CD4-positive, alpha-beta T cell (primary cell): ENCODE measurements around the gene PODN. TPM values are rescaled to one million over a fixed set of nuclear protein-coding genes. Genes with fewer than 3 reads are reported as not detected.

Experiments
- ATAC-seq: fragments of 200-7000 bp; cut with Tn5 transposase; one replicate; pipeline ENCODE4 v1.10.0; 2022; ENCODE audit warnings: mild to moderate bottlenecking; ENCODE audit not compliant: poor library complexity
- CTCF ChIA-PET: fragments of 350-600 bp; sonication (Branson Sonifier 250); formaldehyde crosslinking; loops from one replicate; lab custom pipeline; 2021; ENCODE audit warnings: antibody characterized with exemption, inconsistent platforms; lab: Charles Lee
- POLR2A ChIA-PET: fragments of 350-600 bp; sonication (Branson Sonifier 250); formaldehyde crosslinking; loops from one replicate; lab custom pipeline; 2021; ENCODE audit warnings: antibody characterized with exemption, inconsistent platforms; lab: Charles Lee
- DNase-seq, 14 experiments: peaks; one replicate each; pipeline ENCODE4 v3.0.0-alpha.2; 2013 to 2020; ENCODE audit warnings: mixed read lengths in 2 of 14
- H3K27ac ChIP-seq, 2 donors: one replicate each; pipeline versions ENCODE4 v1.5.1 to v1.7.0; 2013; ENCODE audit warnings: low read length in 2 of 2, low read depth in 1 of 2, mild to moderate bottlenecking in 1 of 2
- H3K27me3 ChIP-seq, 2 experiments: 1 replicate in 1 of 2; 2 replicates in 1 of 2; pipeline versions ENCODE4 v1.6.1 to v1.7.0; 2013; ENCODE audit warnings: low read length in 2 of 2, control low read depth in 1 of 2, mild to moderate bottlenecking in 1 of 2, moderate library complexity in 1 of 2; ENCODE audit not compliant: insufficient read depth in 2 of 2, control insufficient read depth in 1 of 2
- H3K36me3 ChIP-seq: one replicate; pipeline ENCODE4 v1.6.1; 2013; ENCODE audit warnings: low read length, control low read depth; ENCODE audit not compliant: insufficient read depth
- H3K4me1 ChIP-seq: one replicate; pipeline ENCODE4 v1.6.1; 2013; ENCODE audit warnings: low read length, control low read depth; ENCODE audit not compliant: insufficient read depth
- H3K4me3 ChIP-seq: one replicate; pipeline ENCODE4 v1.5.1; 2013; ENCODE audit warnings: mild to moderate bottlenecking, low read length, moderate library complexity
- H3K9me3 ChIP-seq, 2 experiments: 1 replicate in 1 of 2; 2 replicates in 1 of 2; pipeline versions ENCODE4 v1.6.1 to v1.7.0; 2013; ENCODE audit warnings: low read length in 2 of 2, mild to moderate bottlenecking in 2 of 2, control low read depth in 1 of 2, moderate library complexity in 1 of 2; ENCODE audit not compliant: control insufficient read depth in 1 of 2, insufficient read depth in 1 of 2
- H3K27ac Mint-ChIP-seq: one replicate; pipeline ENCODE4 v1.8.0; 2020; ENCODE audit warnings: mixed read lengths
- H3K27me3 Mint-ChIP-seq: one replicate; pipeline ENCODE4 v1.8.0; 2021; ENCODE audit warnings: mixed read lengths
- H3K36me3 Mint-ChIP-seq: one replicate; pipeline ENCODE4 v1.8.0; 2021; ENCODE audit warnings: low read depth, mixed read lengths
- H3K4me1 Mint-ChIP-seq: one replicate; pipeline ENCODE4 v1.8.0; 2021; ENCODE audit warnings: low read depth, mixed read lengths
- H3K4me3 Mint-ChIP-seq: one replicate; pipeline ENCODE4 v1.8.0; 2020; ENCODE audit warnings: mild to moderate bottlenecking, mixed read lengths
- H3K9me3 Mint-ChIP-seq: one replicate; pipeline ENCODE4 v1.8.0; 2020; ENCODE audit warnings: mixed read lengths
- intact Hi-C, 2 experiments: fragments of 100-400 bp; cut with DNase I in 1 of 2; cut with micrococcal nuclease in 1 of 2; formaldehyde crosslinking; loops; one replicate each; pipeline versions ENCODE4 v1.15.1 to v1.9.0; 2023 to 2025; cut with DNase I, micrococcal nuclease
- total RNA-seq, 174 experiments: library from RNA in 2 of 174; stranded (reverse) in 2 of 174; gene quantifications; one replicate each; pipeline ENCODE4 v1.2.3 and lab custom pipeline; 2021 to 2026
- TF ChIP-seq, protein P1 (sequence below): fragments of 200-600 bp; IDR thresholded peaks from one replicate; pipeline ENCODE4 v1.8.0; 2022; ENCODE audit warnings: antibody characterized with exemption, mild to moderate bottlenecking

PODN gene
- total RNA-seq, 2 experiments from 2014 or later, result not detected

GRCh38 chr1:53111073-53111556, 49.1 kb downstream of the PODN start:
- peaks cover 16% of the 10 kb centered on the region for H3K4me1 Mint-ChIP-seq
- no peak for ATAC-seq
- H3K36me3 Mint-ChIP-seq, result no peaks in the 10 kb centered on the region
- no peaks in the 10 kb centered on the region for H3K27me3 ChIP-seq
- intact Hi-C loops, result no loop called here
- peaks cover 9% of the 10 kb centered on the region for H3K4me1 ChIP-seq
- no peak for DNase-seq
- no peaks in the 10 kb centered on the region for H3K36me3 ChIP-seq
- H3K4me3 Mint-ChIP-seq, result no peak overlapping the region
- ChIA-PET POLR2A (no interaction called here), CTCF (no interaction called here)
- TF ChIP-seq, protein P1, sequence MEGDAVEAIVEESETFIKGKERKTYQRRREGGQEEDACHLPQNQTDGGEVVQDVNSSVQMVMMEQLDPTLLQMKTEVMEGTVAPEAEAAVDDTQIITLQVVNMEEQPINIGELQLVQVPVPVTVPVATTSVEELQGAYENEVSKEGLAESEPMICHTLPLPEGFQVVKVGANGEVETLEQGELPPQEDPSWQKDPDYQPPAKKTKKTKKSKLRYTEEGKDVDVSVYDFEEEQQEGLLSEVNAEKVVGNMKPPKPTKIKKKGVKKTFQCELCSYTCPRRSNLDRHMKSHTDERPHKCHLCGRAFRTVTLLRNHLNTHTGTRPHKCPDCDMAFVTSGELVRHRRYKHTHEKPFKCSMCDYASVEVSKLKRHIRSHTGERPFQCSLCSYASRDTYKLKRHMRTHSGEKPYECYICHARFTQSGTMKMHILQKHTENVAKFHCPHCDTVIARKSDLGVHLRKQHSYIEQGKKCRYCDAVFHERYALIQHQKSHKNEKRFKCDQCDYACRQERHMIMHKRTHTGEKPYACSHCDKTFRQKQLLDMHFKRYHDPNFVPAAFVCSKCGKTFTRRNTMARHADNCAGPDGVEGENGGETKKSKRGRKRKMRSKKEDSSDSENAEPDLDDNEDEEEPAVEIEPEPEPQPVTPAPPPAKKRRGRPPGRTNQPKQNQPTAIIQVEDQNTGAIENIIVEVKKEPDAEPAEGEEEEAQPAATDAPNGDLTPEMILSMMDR, result no peak
- H3K27ac Mint-ChIP-seq, result no peak overlapping the region
- H3K27ac ChIP-seq, result no peak overlapping the region
- H3K9me3 ChIP-seq, result peaks cover 0 to 5% of the 10 kb centered on the region in 2 experiments
- H3K27me3 Mint-ChIP-seq, result no peaks in the 10 kb centered on the region
- H3K9me3 Mint-ChIP-seq, result peaks cover 2% of the 10 kb centered on the region
- H3K4me3 ChIP-seq, result no peak overlapping the region

- CTCF ChIA-PET, result no interaction called here
- intact Hi-C loops, result no loop called here
- TF ChIP-seq, protein P1, result no peak
- POLR2A ChIA-PET, result no interaction called here
- Histone ChIP-seq H3K9me3 (peaks cover 0 to 5% of the 10 kb centered on the region in 2 experiments), H3K27ac (no peak overlapping the region), H3K4me1 (peaks cover 9% of the 10 kb centered on the region), H3K36me3 (no peaks in the 10 kb centered on the region), H3K27me3 (no peaks in the 10 kb centered on the region), H3K4me3 (no peak overlapping the region)
- Mint-ChIP-seq H3K9me3 (peaks cover 2% of the 10 kb centered on the region), H3K36me3 (no peaks in the 10 kb centered on the region), H3K27me3 (no peaks in the 10 kb centered on the region), H3K27ac (no peak overlapping the region), H3K4me3 (no peak overlapping the region), H3K4me1 (peaks cover 16% of the 10 kb centered on the region)
- no peak for DNase-seq
- no peak for ATAC-seq
These were observed 49.7 kb downstream of the PODN start for GRCh38 chr1:53111693-53112092.

GRCh38 chr1:53112271-53112774, 50.3 kb downstream of the PODN start:
- Mint-ChIP-seq H3K9me3 (peaks cover 2% of the 10 kb centered on the region), H3K4me3 (no peak overlapping the region), H3K27me3 (no peaks in the 10 kb centered on the region), H3K4me1 (peaks cover 13% of the 10 kb centered on the region), H3K36me3 (no peaks in the 10 kb centered on the region), H3K27ac (no peak overlapping the region)
- Histone ChIP-seq H3K27ac (no peak overlapping the region), H3K27me3 (no peaks in the 10 kb centered on the region), H3K36me3 (no peaks in the 10 kb centered on the region), H3K9me3 (peaks cover 0 to 5% of the 10 kb centered on the region in 2 experiments), H3K4me3 (no peak overlapping the region), H3K4me1 (peaks cover 9% of the 10 kb centered on the region)
- DNase-seq (no peak), ATAC-seq (no peak)
- POLR2A ChIA-PET, result no interaction called here
- CTCF ChIA-PET, result no interaction called here
- TF ChIP-seq, protein P1, result no peak
- intact Hi-C loops, result no loop called here
